MM.1S (cell line): ENCODE data around the gene DPAGT1.
A peak's percentile ranks its signal among the peaks of the same experiment; 100 is the strongest.

Experiments used
- DNase-seq: peaks from one replicate; pipeline ENCODE4 v3.0.0-alpha.2; 2015
- H2AFZ ChIP-seq: fragments of 300-600 bp; sonication (generic); 2 replicates; pipeline ENCODE4 v1.6.0; 2016; ENCODE audit warnings: antibody characterized with exemption, low read length
- H3F3A ChIP-seq: fragments of 300-600 bp; sonication (generic); 2 replicates; pipeline ENCODE4 v1.6.1; 2016; ENCODE audit warnings: mild to moderate bottlenecking, antibody characterized with exemption, low read length, moderate library complexity, mixed read lengths; ENCODE audit not compliant: insufficient read depth
- H3K27ac ChIP-seq: fragments of 300-600 bp; sonication (generic); 2 replicates; pipeline ENCODE4 v1.5.1; 2016; ENCODE audit warnings: mild to moderate bottlenecking, low read length
- H3K27me3 ChIP-seq: fragments of 300-600 bp; sonication (generic); replicated peaks from 2 replicates; pipeline ENCODE4 v1.6.0; 2016; ENCODE audit warnings: low read length; ENCODE audit not compliant: insufficient read depth
- H3K36me3 ChIP-seq: fragments of 300-600 bp; sonication (generic); replicated peaks from 2 replicates; pipeline ENCODE4 v1.6.1; 2016; ENCODE audit warnings: mild to moderate bottlenecking, low read length, mixed read lengths; ENCODE audit not compliant: insufficient read depth
- H3K4me1 ChIP-seq: fragments of 300-600 bp; sonication (generic); 2 replicates; pipeline ENCODE4 v1.6.1; 2016; ENCODE audit warnings: low read length, mixed read lengths
- H3K4me2 ChIP-seq: fragments of 300-600 bp; sonication (generic); 2 replicates; pipeline ENCODE4 v1.6.0; 2016; ENCODE audit warnings: low read depth, low read length
- H3K4me3 ChIP-seq: fragments of 300-600 bp; sonication (generic); 2 replicates; pipeline ENCODE4 v1.5.1; 2016; ENCODE audit warnings: low read length, mixed read lengths
- H3K79me2 ChIP-seq: fragments of 300-600 bp; sonication (generic); 2 replicates; pipeline ENCODE4 v1.6.1; 2016; ENCODE audit warnings: mixed run types, low read length, mixed read lengths
- H3K9ac ChIP-seq: fragments of 300-600 bp; sonication (generic); 2 replicates; pipeline ENCODE4 v1.6.1; 2016; ENCODE audit warnings: low read length, mixed read lengths
- H3K9me2 ChIP-seq: fragments of 300-600 bp; sonication (generic); replicated peaks from 2 replicates; pipeline ENCODE4 v1.6.1; 2016; ENCODE audit warnings: mild to moderate bottlenecking, low read length, mixed read lengths; ENCODE audit not compliant: insufficient read depth
- H3K9me3 ChIP-seq: fragments of 300-600 bp; sonication (generic); replicated peaks from 2 replicates; pipeline ENCODE4 v1.6.1; 2016; ENCODE audit warnings: mild to moderate bottlenecking, low read length, mixed read lengths; ENCODE audit not compliant: insufficient read depth
- H4K20me1 ChIP-seq: fragments of 300-600 bp; sonication (generic); 2 replicates; pipeline ENCODE4 v1.6.1; 2016; ENCODE audit warnings: mild to moderate bottlenecking, low read length, moderate library complexity, mixed read lengths; ENCODE audit not compliant: insufficient read depth
- EZH2 ChIP-seq: fragments of 300-600 bp; sonication (generic); optimal IDR thresholded peaks from 2 replicates; pipeline ENCODE3; 2017; ENCODE audit warnings: low read depth, mild to moderate bottlenecking, antibody characterized with exemption, low read length, mixed read lengths
- EZH2phosphoT487 ChIP-seq: fragments of 300-600 bp; sonication (generic); IDR thresholded peaks from 2 replicates; pipeline ENCODE4 v1.6.1; 2018; ENCODE audit warnings: antibody characterized with exemption, low read length
- TF ChIP-seq, protein P1 (sequence below): fragments of 300-600 bp; sonication (generic); IDR thresholded peaks from 2 replicates; pipeline ENCODE4 v1.5.1; 2016; ENCODE audit warnings: antibody characterized with exemption, low read length, mixed read lengths

The DPAGT1 gene

DNA sequence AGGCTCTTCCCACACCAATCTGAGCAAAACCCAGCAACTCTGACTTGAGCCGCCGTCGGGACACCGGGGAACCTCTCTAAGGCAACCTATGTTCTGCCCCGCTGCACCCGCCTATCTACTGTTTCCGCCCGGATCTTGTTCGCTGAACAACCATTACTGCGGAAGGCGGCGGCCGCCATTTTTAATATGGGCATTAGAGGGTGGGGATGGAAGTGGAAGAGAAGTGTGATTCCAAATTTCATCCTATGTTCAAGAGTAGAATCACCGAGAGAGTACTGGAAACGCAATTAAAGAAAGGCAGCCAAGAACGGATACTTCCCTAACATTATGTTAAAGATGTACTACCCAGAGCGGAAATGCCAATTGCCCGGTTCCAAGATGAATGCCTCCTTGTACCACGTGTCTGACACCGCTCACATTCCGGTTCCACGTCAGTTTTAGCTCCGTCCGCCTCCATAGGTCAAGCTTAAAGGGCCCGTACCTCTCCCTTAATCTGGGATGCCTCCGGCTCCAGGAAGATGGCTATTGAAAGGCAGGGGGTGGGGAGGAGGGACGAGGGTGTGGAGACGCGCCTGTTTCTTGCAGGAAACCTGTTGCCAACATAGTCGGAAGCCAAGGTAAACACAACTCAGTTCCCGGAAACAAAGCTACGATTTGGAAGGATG, at the start of gene DPAGT1:
TSS of gene DPAGT1 (minus strand) at position 95 of the 665 bp plus-strand sequence. CDS start 198 bp downstream, outside the sequence.
- peak within 1 kb of the TSS; percentile 93 for H3K4me3 ChIP-seq
- H2AFZ ChIP-seq: peak within 1 kb of the TSS; percentile 77
- peaks cover 34% of the 10 kb centered on the region for H3K79me2 ChIP-seq
- DNase-seq: peak; percentile 91
- peaks cover 34% of the 10 kb centered on the region for H3F3A ChIP-seq
- no peaks in the 10 kb centered on the region for H3K9me2 ChIP-seq
- H3K27me3 ChIP-seq: no peaks in the 10 kb centered on the region
- no peaks in the 10 kb centered on the region for H3K9me3 ChIP-seq
- TF ChIP-seq EZH2phosphoT487: no peak
- TF ChIP-seq, protein P1, sequence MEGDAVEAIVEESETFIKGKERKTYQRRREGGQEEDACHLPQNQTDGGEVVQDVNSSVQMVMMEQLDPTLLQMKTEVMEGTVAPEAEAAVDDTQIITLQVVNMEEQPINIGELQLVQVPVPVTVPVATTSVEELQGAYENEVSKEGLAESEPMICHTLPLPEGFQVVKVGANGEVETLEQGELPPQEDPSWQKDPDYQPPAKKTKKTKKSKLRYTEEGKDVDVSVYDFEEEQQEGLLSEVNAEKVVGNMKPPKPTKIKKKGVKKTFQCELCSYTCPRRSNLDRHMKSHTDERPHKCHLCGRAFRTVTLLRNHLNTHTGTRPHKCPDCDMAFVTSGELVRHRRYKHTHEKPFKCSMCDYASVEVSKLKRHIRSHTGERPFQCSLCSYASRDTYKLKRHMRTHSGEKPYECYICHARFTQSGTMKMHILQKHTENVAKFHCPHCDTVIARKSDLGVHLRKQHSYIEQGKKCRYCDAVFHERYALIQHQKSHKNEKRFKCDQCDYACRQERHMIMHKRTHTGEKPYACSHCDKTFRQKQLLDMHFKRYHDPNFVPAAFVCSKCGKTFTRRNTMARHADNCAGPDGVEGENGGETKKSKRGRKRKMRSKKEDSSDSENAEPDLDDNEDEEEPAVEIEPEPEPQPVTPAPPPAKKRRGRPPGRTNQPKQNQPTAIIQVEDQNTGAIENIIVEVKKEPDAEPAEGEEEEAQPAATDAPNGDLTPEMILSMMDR: no peak
- no peak for TF ChIP-seq EZH2
- peak within 1 kb of the TSS; percentile 93 for H3K9ac ChIP-seq
- no peaks in the 10 kb centered on the region for H4K20me1 ChIP-seq
- H3K4me2 ChIP-seq: peak within 1 kb of the TSS; percentile 99
- peaks cover 35% of the 10 kb centered on the region for H3K4me1 ChIP-seq
- no peaks in the 10 kb centered on the region for H3K36me3 ChIP-seq
- H3K27ac ChIP-seq: peak within 1 kb of the TSS; percentile 96

DNA sequence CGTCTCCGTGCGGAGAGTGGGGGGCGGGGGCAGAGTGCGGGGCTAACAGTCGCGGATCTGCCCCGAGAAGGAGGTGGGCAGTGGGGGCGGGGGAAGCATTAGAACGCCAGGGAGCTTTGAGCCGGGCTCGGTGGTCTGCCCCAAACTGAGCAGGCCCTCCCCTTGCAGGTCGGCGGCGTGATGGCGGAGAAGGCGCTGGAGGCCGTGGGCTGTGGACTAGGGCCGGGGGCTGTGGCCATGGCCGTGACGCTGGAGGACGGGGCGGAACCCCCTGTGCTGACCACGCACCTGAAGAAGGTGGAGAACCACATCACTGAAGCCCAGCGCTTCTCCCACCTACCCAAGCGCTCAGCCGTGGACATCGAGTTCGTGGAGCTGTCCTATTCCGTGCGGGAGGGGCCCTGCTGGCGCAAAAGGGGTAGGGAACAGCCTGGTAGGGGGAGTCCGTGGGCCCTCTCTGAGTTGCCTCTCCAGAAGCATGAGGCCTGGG, 48.2 kb upstream of the DPAGT1 start:
- Histone ChIP-seq H3K9ac (no peak overlapping the region), H3K4me1 (peaks cover 7% of the 10 kb centered on the region), H2AFZ (no peak overlapping the region), H3K27me3 (peaks cover 58% of the 10 kb centered on the region), H3F3A (no peaks in the 10 kb centered on the region), H3K79me2 (no peaks in the 10 kb centered on the region), H3K9me3 (no peaks in the 10 kb centered on the region), H3K4me2 (peak overlapping the region; percentile 99; the same call in 1 of the 2 replicates), H3K4me3 (no peak overlapping the region), H3K9me2 (no peaks in the 10 kb centered on the region), H4K20me1 (no peaks in the 10 kb centered on the region), H3K27ac (no peak overlapping the region), H3K36me3 (no peaks in the 10 kb centered on the region)
- DNase-seq: no peak
- TF ChIP-seq, protein P1: no peak
- no peak for TF ChIP-seq EZH2
- no peak for TF ChIP-seq EZH2phosphoT487

DNA sequence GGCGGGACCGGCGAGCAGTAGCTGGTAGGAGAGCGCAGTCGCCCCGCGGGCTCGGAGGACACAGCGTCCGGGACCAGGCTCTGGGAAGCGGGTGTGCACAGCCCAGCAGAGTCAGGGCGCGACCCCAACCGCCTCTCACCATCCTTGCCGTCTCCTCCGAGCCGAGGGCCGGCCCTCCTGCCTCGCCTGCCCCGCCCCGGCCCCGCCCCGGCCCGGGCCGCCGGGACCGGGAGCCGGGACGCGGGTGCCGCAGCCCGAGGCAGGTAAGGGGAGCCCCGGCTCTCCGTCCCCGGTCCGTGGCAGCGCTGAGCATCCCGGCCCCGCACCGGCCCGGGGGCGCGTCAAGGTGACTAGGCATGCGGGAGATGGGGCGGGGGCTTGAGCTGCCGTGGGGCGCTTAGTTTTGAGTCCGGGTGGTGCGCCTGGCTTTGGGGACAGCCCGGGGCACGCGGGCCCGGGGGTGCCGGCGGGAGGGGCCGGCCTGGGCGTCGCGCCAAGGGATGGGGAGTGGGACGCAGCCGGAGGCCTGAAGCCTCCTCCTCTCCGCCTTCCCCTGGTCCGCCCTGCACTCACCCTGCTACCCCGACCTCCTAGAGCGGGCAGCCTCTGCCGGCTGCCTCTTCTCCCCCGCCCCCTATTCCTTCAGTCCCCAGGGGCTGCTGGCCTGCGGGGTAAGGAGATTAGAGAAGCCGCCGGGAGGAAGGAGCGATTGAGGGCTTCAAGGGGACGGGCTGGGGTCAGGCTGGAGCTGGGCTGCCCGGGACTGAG, 47.5 kb upstream of the DPAGT1 start, which contains the start of gene ABCG4:
TSS of gene ABCG4 (plus strand) at position 35 of the 768 bp plus-strand sequence. CDS start 914 bp downstream, outside the sequence.
- H3K36me3 ChIP-seq: no peaks in the 10 kb centered on the region
- peak within 1 kb of the TSS; percentile 96 for H2AFZ ChIP-seq
- no peaks in the 10 kb centered on the region for H3K9me2 ChIP-seq
- peaks cover 7% of the 10 kb centered on the region for H3K4me1 ChIP-seq
- H3K9ac ChIP-seq: peak within 1 kb of the TSS; percentile 32; the same call in 1 of the 2 replicates
- peak within 1 kb of the TSS; percentile 99 for H3K4me2 ChIP-seq
- no peak for DNase-seq
- no peaks in the 10 kb centered on the region for H4K20me1 ChIP-seq
- H3K27ac ChIP-seq: no peak within 1 kb of the TSS
- H3K27me3 ChIP-seq: peaks cover 56% of the 10 kb centered on the region
- H3K4me3 ChIP-seq: peak within 1 kb of the TSS; percentile 74
- TF ChIP-seq EZH2 (no peak), EZH2phosphoT487 (no peak)
- TF ChIP-seq, protein P1: no peak
- no peaks in the 10 kb centered on the region for H3F3A ChIP-seq
- H3K79me2 ChIP-seq: no peaks in the 10 kb centered on the region
- H3K9me3 ChIP-seq: no peaks in the 10 kb centered on the region
